SK-N-SH treated with all-trans-retinoic acid at 6 μM for 48 hours (cell line): ENCODE measurements around the gene ZAP70.

ENCODE experiments used
- ATAC-seq: fragments of 200-7000 bp; cut with Tn5 transposase; 3 replicates; pipeline ENCODE4 v1.9.1; 2020; ENCODE audit warnings: mild to moderate bottlenecking, moderate library complexity
- ARNTL ChIP-seq: fragments of 450-650 bp; formaldehyde crosslinking; IDR thresholded peaks from 2 replicates; pipeline ENCODE4 v1.5.0; 2020; ENCODE audit warnings: low read depth, mild to moderate bottlenecking, moderate library complexity, borderline replicate concordance
- BACH2 ChIP-seq: fragments of 250-450 bp; sonication (Bioruptor Pico); IDR thresholded peaks from 2 replicates; pipeline ENCODE4 v1.9.0; 2021; ENCODE audit warnings: mild to moderate bottlenecking, borderline replicate concordance
- CREB5 ChIP-seq: fragments of 250-450 bp; sonication (Bioruptor Pico); IDR thresholded peaks from 2 replicates; pipeline ENCODE4 v1.5.1; 2020; ENCODE audit warnings: low read depth, mild to moderate bottlenecking, moderate library complexity
- CSDC2 ChIP-seq: fragments of 250-450 bp; sonication (Bioruptor Pico); IDR thresholded peaks from 2 replicates; pipeline ENCODE4 v1.5.0; 2020; ENCODE audit warnings: mild to moderate bottlenecking, moderate library complexity
- CSRNP3 ChIP-seq: fragments of 250-450 bp; sonication (Bioruptor Pico); IDR thresholded peaks from 2 replicates; pipeline ENCODE4 v1.5.1; 2021; ENCODE audit warnings: mild to moderate bottlenecking, moderate library complexity
- ESRRG ChIP-seq: fragments of 250-450 bp; sonication (Bioruptor Pico); IDR thresholded peaks from 2 replicates; pipeline ENCODE4 v1.6.1; 2021; ENCODE audit warnings: mild to moderate bottlenecking
- GLIS3 ChIP-seq: fragments of 250-450 bp; sonication (Bioruptor Pico); IDR thresholded peaks from 2 replicates; pipeline ENCODE4 v1.5.0; 2020; ENCODE audit warnings: mild to moderate bottlenecking, moderate library complexity
- ISL1 ChIP-seq: fragments of 250-450 bp; sonication (Bioruptor Pico); IDR thresholded peaks from 2 replicates; pipeline ENCODE4 v2.1.2; 2022; ENCODE audit warnings: mild to moderate bottlenecking, moderate library complexity
- OSR1 ChIP-seq: fragments of 250-450 bp; sonication (Bioruptor Pico); IDR thresholded peaks from 2 replicates; pipeline ENCODE4 v1.8.0; 2022; ENCODE audit warnings: moderate library complexity, mild to moderate bottlenecking, inconsistent platforms
- POU6F1 ChIP-seq: fragments of 250-450 bp; sonication (Bioruptor Pico); IDR thresholded peaks from 2 replicates; pipeline ENCODE4 v1.8.0; 2021; ENCODE audit warnings: low read depth, mild to moderate bottlenecking, moderate library complexity, borderline replicate concordance
- PPARA ChIP-seq: fragments of 250-450 bp; sonication (Bioruptor Pico); IDR thresholded peaks from 2 replicates; pipeline ENCODE4 v1.5.0; 2020; ENCODE audit warnings: mild to moderate bottlenecking, borderline replicate concordance
- RARB ChIP-seq: fragments of 250-450 bp; sonication (Bioruptor Pico); IDR thresholded peaks from 2 replicates; pipeline ENCODE4 v1.8.0; 2021; ENCODE audit warnings: mild to moderate bottlenecking, moderate library complexity
- SNAI2 ChIP-seq: fragments of 250-450 bp; sonication (Bioruptor Pico); IDR thresholded peaks from 2 replicates; pipeline ENCODE4 v1.5.0; 2020; ENCODE audit warnings: mild to moderate bottlenecking, moderate library complexity
- TCF4 ChIP-seq: fragments of 250-450 bp; sonication (Bioruptor Pico); IDR thresholded peaks from 2 replicates; pipeline ENCODE4 v1.8.0; 2021; ENCODE audit warnings: mild to moderate bottlenecking, moderate library complexity, borderline replicate concordance
- TOX ChIP-seq: fragments of 250-450 bp; sonication (Bioruptor Pico); IDR thresholded peaks from 2 replicates; pipeline ENCODE4 v1.8.0; 2021; ENCODE audit warnings: mild to moderate bottlenecking, moderate library complexity, borderline replicate concordance
- TSHZ2 ChIP-seq: fragments of 250-450 bp; sonication (Bioruptor Pico); IDR thresholded peaks from 2 replicates; pipeline ENCODE4 v1.5.0; 2020; ENCODE audit warnings: mild to moderate bottlenecking, moderate library complexity
- ZC3H10 ChIP-seq: fragments of 250-450 bp; sonication (Bioruptor Pico); IDR thresholded peaks from 2 replicates; pipeline ENCODE4 v1.5.1; 2021; ENCODE audit warnings: mild to moderate bottlenecking, moderate library complexity
- ZFP3 ChIP-seq: fragments of 250-450 bp; sonication (Bioruptor Pico); IDR thresholded peaks from 2 replicates; pipeline ENCODE4 v1.5.0; 2020; ENCODE audit warnings: mild to moderate bottlenecking, moderate library complexity
- ZFP30 ChIP-seq: fragments of 450-650 bp; formaldehyde crosslinking; IDR thresholded peaks from 2 replicates; pipeline ENCODE4 v1.5.0; 2022; ENCODE audit warnings: mild to moderate bottlenecking, moderate library complexity
- ZNF565 ChIP-seq: fragments of 450-650 bp; formaldehyde crosslinking; conservative IDR thresholded peaks from 2 replicates; pipeline ENCODE4 v1.5.0; 2020; ENCODE audit warnings: low read depth, mild to moderate bottlenecking, moderate library complexity
- ZNF70 ChIP-seq: fragments of 450-650 bp; formaldehyde crosslinking; IDR thresholded peaks from 2 replicates; pipeline ENCODE4 v1.5.0; 2020; ENCODE audit warnings: mild to moderate bottlenecking, moderate library complexity
- ZNF8 ChIP-seq: fragments of 450-650 bp; formaldehyde crosslinking; IDR thresholded peaks from 2 replicates; pipeline ENCODE4 v1.5.0; 2020; ENCODE audit warnings: mild to moderate bottlenecking, moderate library complexity

The ZAP70 gene

GRCh38 chr2:97770445-97770844, 57.1 kb downstream of the ZAP70 start:
- TF ChIP-seq ZFP30 (CRISPR knock-in tag) (no peak), ZNF565 (CRISPR knock-in tag) (no peak), TCF4 (CRISPR knock-in tag) (no peak), ZC3H10 (CRISPR knock-in tag) (no peak), CSRNP3 (no peak), TOX (CRISPR knock-in tag) (no peak), PPARA (CRISPR knock-in tag) (no peak), BACH2 (CRISPR knock-in tag) (no peak), CSDC2 (CRISPR knock-in tag) (no peak), ESRRG (CRISPR knock-in tag) (no peak), OSR1 (CRISPR knock-in tag) (no peak)
- ATAC-seq, result no peak

- peak; percentile 82 for ATAC-seq
- TF ChIP-seq ISL1 (CRISPR knock-in tag) (no peak), TSHZ2 (CRISPR knock-in tag) (no peak), TOX (CRISPR knock-in tag) (no peak), ARNTL (CRISPR knock-in tag) (no peak), POU6F1 (CRISPR knock-in tag) (no peak), ZC3H10 (CRISPR knock-in tag) (no peak), ZNF70 (CRISPR knock-in tag) (no peak), ZFP30 (CRISPR knock-in tag) (no peak), ZFP3 (CRISPR knock-in tag) (no peak), RARB (CRISPR knock-in tag) (no peak), GLIS3 (no peak), CSRNP3 (no peak), ZNF8 (CRISPR knock-in tag) (no peak), BACH2 (CRISPR knock-in tag) (no peak), PPARA (CRISPR knock-in tag) (no peak), ZNF565 (CRISPR knock-in tag) (no peak), SNAI2 (CRISPR knock-in tag) (no peak)
Observed at GRCh38 chr2:97774425-97774824, 61.0 kb downstream of the ZAP70 start.

GRCh38 chr2:97775074-97775473, 61.7 kb downstream of the ZAP70 start:
- no peak for ATAC-seq
- TF ChIP-seq ZNF8 (CRISPR knock-in tag) (no peak), ZFP3 (CRISPR knock-in tag) (no peak), BACH2 (CRISPR knock-in tag) (no peak), TSHZ2 (CRISPR knock-in tag) (no peak), CREB5 (no peak), POU6F1 (CRISPR knock-in tag) (no peak), ZC3H10 (CRISPR knock-in tag) (no peak), TCF4 (CRISPR knock-in tag) (no peak), CSDC2 (CRISPR knock-in tag) (no peak), CSRNP3 (no peak), GLIS3 (no peak), TOX (CRISPR knock-in tag) (no peak)
